ENCODE results near the gene SLC16A3.

Gene SLC16A3

GRCh38 chr17:82223517-82223916 lies 5.3 kb upstream of the SLC16A3 start:
- DNase-seq (ENCODE audit: low read depth in 2 of 2) = no peak

- DNase-seq (ENCODE audit: low read depth in 2 of 2) = no peak
These were observed 4.2 kb upstream of the SLC16A3 start for GRCh38 chr17:82224666-82225065.

DNA sequence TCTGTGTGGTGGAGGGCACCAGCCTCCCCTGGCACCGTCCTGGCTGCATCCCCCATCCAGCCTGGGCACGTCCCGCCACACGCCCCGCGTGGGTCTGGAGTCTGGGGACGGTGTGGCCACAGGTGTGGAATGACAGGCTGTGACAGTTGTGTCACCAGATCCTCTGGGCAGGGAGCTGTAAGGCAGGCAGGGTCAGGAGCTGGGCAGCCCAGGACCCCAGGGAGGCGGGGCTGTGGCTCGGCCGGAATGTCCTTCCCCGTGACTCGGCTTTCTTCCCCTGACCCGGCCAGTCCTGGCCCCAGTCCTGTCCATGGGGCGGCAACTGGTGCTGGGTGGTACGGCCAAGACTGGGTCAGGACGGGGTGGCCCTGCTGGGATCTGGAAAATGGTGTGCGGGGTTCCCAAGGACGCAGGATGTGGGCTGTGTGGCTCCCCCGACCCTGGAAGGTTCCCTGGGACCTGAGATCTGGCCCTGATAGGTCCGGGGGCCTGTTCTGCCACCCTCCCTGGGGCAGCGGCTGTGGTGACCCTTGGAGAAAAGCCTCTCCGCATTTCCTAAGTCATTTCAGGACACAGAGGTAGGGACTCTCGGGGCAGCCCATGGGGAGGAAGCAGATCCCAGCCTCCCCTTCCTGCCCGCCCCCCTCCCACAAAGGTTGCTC lies 3.3 kb upstream of the SLC16A3 start:
- no peak for DNase-seq (ENCODE audit: low read depth in 2 of 2)

DNA sequence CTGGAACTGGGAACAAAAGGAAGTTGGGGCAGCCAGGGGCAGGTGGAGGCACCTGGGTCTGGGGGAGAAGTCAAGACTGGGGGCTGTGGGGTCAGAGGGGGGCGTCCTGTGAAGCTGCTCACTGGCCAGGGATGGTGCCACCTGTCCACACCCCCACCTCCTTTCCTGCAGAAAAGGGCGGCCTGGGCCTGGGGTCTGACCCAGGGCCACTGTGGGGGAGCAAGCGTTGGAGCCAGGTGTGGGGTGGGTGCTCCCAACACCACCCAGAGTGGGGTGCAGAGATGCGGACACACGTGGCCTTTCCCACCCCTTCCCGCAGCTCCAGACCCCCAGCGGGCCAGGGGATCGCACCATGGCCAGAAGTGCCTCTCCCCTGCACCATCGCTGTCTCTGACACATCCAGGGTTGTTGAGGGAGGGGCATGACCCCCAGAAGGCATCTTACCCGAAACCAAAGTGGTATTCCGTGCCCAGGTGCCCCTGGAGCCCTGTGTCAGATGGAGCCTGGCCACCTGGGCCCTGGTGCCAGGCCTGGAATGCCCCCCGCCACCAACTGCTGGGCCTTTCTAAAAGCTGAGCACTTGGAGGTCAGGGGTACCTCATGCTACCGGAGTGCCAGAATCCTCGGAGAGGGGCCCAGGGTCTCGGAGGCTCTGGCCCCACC lies 2.6 kb upstream of the SLC16A3 start:
- DNase-seq (ENCODE audit: low read depth in 2 of 2) = no peak

GRCh38 chr17:82226809-82227628 lies 1.8 kb upstream of the SLC16A3 start:
- DNase-seq (ENCODE audit: low read depth in 2 of 2) = no peak

DNA sequence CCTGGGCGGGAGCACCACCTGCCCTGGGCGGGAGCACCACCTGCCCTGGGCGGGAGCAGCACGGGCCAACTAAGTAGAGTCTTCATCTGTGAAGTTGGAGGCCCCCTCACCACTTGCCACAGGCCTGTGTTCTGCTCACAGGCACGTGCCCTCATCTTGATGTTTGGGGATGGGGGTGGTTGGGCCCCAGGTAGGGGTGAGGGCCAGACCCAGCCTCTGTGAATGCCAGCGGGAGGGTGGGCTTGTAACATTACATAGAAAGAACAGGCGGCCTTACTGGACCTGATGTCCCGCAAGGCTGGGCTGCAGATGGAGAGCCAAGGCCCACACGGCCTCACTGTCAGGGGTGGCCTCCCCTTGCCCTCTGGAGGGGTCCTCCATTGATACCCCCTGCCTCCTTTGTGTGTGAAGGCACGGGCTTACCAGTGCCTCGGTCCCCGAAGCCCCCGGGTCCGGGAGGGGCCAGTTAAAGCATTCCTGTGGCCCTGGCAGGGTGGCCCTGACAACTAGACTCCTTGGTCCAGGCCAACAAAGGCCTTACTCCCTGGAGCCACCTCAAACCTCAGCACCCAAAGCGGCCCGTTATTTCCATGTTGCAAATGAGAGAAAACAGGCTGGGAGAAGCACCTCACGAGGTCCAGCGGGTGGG lies 1.1 kb upstream of the SLC16A3 start:
- no peak for DNase-seq (ENCODE audit: low read depth in 2 of 2)

- no peak for DNase-seq (ENCODE audit: low read depth in 2 of 2)
These were observed 482 bp upstream of the SLC16A3 start for GRCh38 chr17:82228278-82228841.

DNA sequence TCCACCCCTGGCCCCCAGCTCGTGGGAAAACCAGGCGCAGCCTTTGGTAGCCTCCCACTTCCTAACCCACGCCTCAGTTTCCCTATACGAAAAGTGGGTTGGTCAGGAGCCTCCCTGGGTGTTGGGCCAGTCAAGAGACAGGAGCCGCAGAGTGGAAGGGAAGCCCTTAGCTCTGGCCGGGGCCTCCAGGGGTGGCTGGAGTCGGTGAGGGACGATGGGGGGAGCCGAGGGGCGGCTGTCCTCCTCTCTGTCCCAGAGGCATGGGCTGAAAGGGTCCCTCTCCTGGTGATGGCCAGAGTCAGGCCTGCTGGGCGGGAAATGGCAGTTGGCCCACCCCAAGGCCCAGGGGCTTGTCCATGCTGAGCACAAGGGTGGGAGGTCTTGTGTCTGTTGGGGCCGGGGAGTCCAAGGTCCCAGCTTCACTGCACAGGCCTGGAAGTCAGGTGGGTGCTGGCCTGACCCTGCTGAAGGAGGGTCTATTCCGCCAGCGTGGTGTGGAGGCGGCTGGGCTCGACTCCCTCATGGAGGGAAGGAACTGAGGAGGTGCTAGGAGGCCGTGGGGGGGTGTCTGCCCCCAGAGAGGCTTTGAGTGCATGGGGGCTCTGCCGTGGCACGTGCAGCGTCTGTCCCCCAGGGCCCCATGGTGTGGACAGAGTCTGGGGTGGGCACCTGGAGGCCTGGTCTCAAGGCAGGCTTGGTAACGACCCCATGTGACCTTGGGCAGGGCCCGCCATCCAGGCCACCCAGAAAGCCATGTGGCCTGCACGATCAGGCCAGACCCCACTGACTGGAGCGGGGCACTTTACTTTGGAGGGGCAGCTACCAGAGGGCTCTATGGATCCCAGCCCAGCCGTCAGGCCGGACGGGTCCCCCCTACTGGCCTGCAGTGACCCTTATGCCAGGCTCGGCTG lies 1.1 kb downstream of the SLC16A3 start:
- no peak for DNase-seq (ENCODE audit: low read depth in 2 of 2)

GRCh38 chr17:82230609-82231311 lies 1.9 kb downstream of the SLC16A3 start:
- no peak for DNase-seq (ENCODE audit: low read depth in 2 of 2)

- DNase-seq (ENCODE audit: low read depth in 2 of 2) = no peak
These were observed 2.4 kb downstream of the SLC16A3 start for GRCh38 chr17:82231312-82231561.

DNA sequence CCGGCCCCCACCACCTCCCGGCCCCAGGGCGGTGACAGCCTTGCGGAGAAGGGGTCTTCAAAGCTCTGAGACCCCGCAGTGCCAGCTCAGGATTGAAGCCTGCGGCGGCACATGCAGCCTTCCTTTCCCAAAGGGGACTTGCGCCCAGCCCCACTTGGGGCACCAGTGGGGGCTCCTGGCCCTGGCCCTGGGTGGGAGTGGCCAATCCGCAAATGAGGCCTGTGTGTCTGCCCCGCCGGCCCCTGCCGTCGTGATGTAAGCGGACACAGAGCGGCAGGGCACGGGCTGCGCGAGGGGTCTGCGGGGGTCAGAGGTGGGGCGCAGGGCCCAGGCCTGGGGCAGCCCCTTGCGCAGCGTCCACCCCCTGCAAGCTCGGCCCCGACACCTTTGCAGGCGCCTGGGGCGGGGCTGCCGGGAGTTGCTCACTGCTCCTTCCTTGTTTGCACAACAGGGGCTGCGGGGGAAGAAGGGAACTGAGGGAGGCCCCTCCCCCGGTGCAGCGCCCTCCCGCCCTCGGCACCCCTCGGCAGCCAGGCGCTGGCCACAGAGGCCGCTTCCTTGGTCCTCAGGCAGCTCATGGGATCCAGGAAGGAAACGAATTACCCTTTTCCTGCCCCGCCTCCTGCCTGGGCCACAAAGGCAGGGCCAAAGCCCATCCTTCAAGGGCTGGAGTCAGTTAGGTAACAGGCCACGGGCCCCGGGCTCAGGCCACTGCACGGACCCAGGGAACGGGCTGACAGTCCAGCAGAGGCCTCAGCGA lies 2.9 kb downstream of the SLC16A3 start:
- no peak for DNase-seq (ENCODE audit: low read depth in 2 of 2)

GRCh38 chr17:82232322-82232820 lies 3.5 kb downstream of the SLC16A3 start:
- DNase-seq (ENCODE audit: low read depth in 2 of 2) = no peak

DNA sequence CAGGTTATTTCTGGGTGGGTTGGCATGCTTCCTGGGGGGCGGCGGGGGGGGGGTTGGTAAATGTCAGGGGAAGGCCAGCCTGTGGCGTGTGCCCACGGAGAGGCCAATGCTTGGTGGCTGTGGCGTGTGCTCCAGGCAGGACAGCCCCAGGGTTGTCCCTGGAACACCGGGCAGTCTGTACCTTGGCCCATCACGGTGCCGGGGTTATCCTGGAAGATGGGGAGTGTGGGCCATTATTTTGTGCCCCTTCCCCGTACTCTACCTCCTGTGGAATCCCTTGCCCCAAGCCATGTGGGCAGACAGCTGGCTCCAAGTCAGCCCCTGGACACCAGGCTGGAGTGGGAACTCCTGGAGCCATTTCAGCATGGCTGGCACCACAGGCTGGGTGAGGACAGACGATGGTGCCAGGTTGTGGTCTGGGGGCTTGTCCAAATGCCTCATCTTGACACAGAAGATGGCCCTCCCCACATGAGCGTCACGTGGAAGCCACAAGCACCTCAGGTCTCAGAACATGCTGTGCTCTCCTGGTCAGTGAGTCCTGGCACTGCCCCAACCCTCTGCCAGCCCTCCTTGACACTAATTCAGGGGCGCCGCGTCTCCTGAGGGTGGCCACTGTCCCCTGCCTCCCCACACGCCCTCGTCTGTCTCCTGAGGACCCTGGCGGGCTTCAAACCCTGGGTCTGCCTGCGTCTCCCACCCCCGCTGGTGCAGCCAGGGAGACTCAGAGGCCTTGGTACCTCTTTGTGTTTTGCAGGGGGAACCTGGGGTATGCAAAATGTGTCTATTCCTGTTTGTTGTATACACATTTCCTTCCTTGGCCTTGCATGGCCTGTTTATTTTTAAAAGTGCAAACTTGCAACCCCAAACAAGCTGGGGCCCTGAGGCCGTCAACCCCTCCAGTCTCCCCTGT lies 4.3 kb downstream of the SLC16A3 start:
- DNase-seq (ENCODE audit: low read depth in 2 of 2) = no peak

- no peak for DNase-seq (ENCODE audit: low read depth in 2 of 2)
These were observed 5.6 kb downstream of the SLC16A3 start for GRCh38 chr17:82234211-82235055.

GRCh38 chr17:82235056-82235774 lies 6.4 kb downstream of the SLC16A3 start:
- no peak for DNase-seq (ENCODE audit: low read depth in 2 of 2)

DNA sequence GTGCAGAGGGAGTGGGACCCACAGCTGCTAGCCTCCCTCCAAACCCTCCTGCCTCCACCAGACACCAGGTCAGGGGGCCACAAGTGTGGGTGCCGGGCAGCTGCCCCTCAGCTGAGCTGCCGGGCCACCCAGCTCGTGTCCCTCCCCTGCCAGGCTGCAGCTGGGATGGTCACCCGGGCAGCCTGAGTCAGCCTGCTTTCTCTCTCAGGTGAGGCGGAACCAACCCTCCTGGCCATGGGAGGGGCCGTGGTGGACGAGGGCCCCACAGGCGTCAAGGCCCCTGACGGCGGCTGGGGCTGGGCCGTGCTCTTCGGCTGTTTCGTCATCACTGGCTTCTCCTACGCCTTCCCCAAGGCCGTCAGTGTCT lies 6.9 kb downstream of the SLC16A3 start:
- DNase-seq (ENCODE audit: low read depth in 2 of 2) = no peak

All from stimulated activated CD4-positive, alpha-beta T cell treated with anti-CD3 and anti-CD28 coated beads, Interleukin-1b, Interleukin-23, amount 100 ng/mL, for 1 hour (primary cell).